Endometrium (tissue), 2 donors: ENCODE data around the gene USP5.
A peak's percentile ranks its signal among the peaks of the same experiment; 100 is the strongest.

Experiments
- FAIRE-seq: peaks from 2 replicates; lab custom pipeline; 2012; peaks lifted over from hg19 to GRCh38; lab: Jason Lieb, UNC
- donor health status: control.
- donor health status: control.

The USP5 gene

GRCh38 chr12:6851921-6852650 is at the start of gene USP5:
Gene USP5, plus strand, starts transcription at chr12:6852150. Its CDS starts 30 bp downstream, at chr12:6852180.
- peak; percentile 98 for FAIRE-seq

- FAIRE-seq, result no peak
Observed at GRCh38 chr12:6807170-6807569, 44.8 kb upstream of the USP5 start.

- no peak for FAIRE-seq
Observed at GRCh38 chr12:6809056-6809455, 42.9 kb upstream of the USP5 start.

GRCh38 chr12:6810758-6811157 is 41.2 kb upstream of the USP5 start:
- FAIRE-seq, result no peak

GRCh38 chr12:6813363-6813762 is 38.6 kb upstream of the USP5 start:
- FAIRE-seq, result no peak

GRCh38 chr12:6816598-6816997 is 35.4 kb upstream of the USP5 start:
- FAIRE-seq, result no peak

- FAIRE-seq, result no peak
Observed at GRCh38 chr12:6817098-6817497, 34.9 kb upstream of the USP5 start.

GRCh38 chr12:6817662-6818157 is 34.2 kb upstream of the USP5 start:
- FAIRE-seq, result no peak

GRCh38 chr12:6818222-6818621 is 33.7 kb upstream of the USP5 start:
- FAIRE-seq, result no peak

- no peak for FAIRE-seq
Observed at GRCh38 chr12:6818645-6819044, 33.3 kb upstream of the USP5 start.

- no peak for FAIRE-seq
Observed at GRCh38 chr12:6819106-6820030, 32.6 kb upstream of the USP5 start.

GRCh38 chr12:6820166-6820565 is 31.8 kb upstream of the USP5 start:
- FAIRE-seq, result no peak

- FAIRE-seq, result no peak
Observed at GRCh38 chr12:6821591-6822425, 30.1 kb upstream of the USP5 start, which contains the start of gene GPR162. Gene GPR162, plus strand, starts transcription at chr12:6821821. Its CDS starts 2,078 bp downstream, at chr12:6823899.

GRCh38 chr12:6822426-6823135 is 29.4 kb upstream of the USP5 start:
- FAIRE-seq, result no peak

- no peak for FAIRE-seq
Observed at GRCh38 chr12:6823182-6824084, 28.5 kb upstream of the USP5 start.

GRCh38 chr12:6824085-6824775 is 27.7 kb upstream of the USP5 start:
- FAIRE-seq, result no peak

- no peak for FAIRE-seq
Observed at GRCh38 chr12:6824901-6825381, 27.0 kb upstream of the USP5 start.

GRCh38 chr12:6825398-6826124 is 26.4 kb upstream of the USP5 start:
- no peak for FAIRE-seq
